ENCODE results near the gene B3GALT4. TPM values are rescaled to one million over a fixed set of nuclear protein-coding genes. Genes with fewer than 3 reads are reported as not detected.

The B3GALT4 gene
- total RNA-seq, 3 donors from 2014 or later: 8.2 to 15.0 (median 11.1) TPM

GRCh38 chr6:33320315-33321181, 43.6 kb downstream of the B3GALT4 start:
- H3K4me3 ChIP-seq: peak overlapping the region in 2 of 3 donors; percentile 75 to 85
- no peaks in the 10 kb centered on the region for H3K9me3 ChIP-seq
- peaks cover 0 to 51% of the 10 kb centered on the region in 2 donors for H3K4me1 ChIP-seq
- peak overlapping the region; percentile 92 to 96 for H3K27ac ChIP-seq
- H3K36me3 ChIP-seq: no peaks in the 10 kb centered on the region
- peak; percentile 66 to 78 for DNase-seq (ENCODE audit: low spot score in 2 of 2)
- no peak for TF ChIP-seq CTCF (IDR thresholded peaks at IDR 0.05)
- TF ChIP-seq POLR2A (IDR thresholded peaks at IDR 0.05): no peak
- peak in 1 of 3 donors; percentile 61 for TF ChIP-seq POLR2AphosphoS5 (IDR thresholded peaks at IDR 0.05)
- no peaks in the 10 kb centered on the region for H3K27me3 ChIP-seq
- intact Hi-C loops (cut with DNase I; ENCODE audit: low total_unique reads): no loop called here

- H3K27ac ChIP-seq: peak overlapping the region; percentile 92 to 96
- no peaks in the 10 kb centered on the region for H3K9me3 ChIP-seq
- no peaks in the 10 kb centered on the region for H3K27me3 ChIP-seq
- H3K4me3 ChIP-seq: peak overlapping the region in 2 of 3 donors; percentile 75 to 85
- peaks cover 0 to 51% of the 10 kb centered on the region in 2 donors for H3K4me1 ChIP-seq
- intact Hi-C loops (cut with DNase I; ENCODE audit: low total_unique reads): no loop called here
- no peak for DNase-seq (ENCODE audit: low spot score in 2 of 2)
- H3K36me3 ChIP-seq: no peaks in the 10 kb centered on the region
- no peak for TF ChIP-seq CTCF (IDR thresholded peaks at IDR 0.05)
- TF ChIP-seq POLR2A (IDR thresholded peaks at IDR 0.05): no peak
- TF ChIP-seq POLR2AphosphoS5 (IDR thresholded peaks at IDR 0.05): no peak
These were observed 44.3 kb downstream of the B3GALT4 start for GRCh38 chr6:33321227-33321626.

- H3K36me3 ChIP-seq: no peaks in the 10 kb centered on the region
- H3K9me3 ChIP-seq: no peaks in the 10 kb centered on the region
- DNase-seq (ENCODE audit: low spot score in 2 of 2): no peak
- TF ChIP-seq CTCF (IDR thresholded peaks at IDR 0.05) (no peak), POLR2A (IDR thresholded peaks at IDR 0.05) (no peak)
- peaks cover 0 to 37% of the 10 kb centered on the region in 2 donors for H3K4me1 ChIP-seq
- intact Hi-C loops (cut with DNase I; ENCODE audit: low total_unique reads): no loop called here
- H3K4me3 ChIP-seq: peak overlapping the region; percentile 75 to 85 (median 78)
- H3K27me3 ChIP-seq: no peaks in the 10 kb centered on the region
- H3K27ac ChIP-seq: peak overlapping the region; percentile 92 to 96
These were observed 46.7 kb downstream of the B3GALT4 start for GRCh38 chr6:33323623-33323948.

- Histone ChIP-seq H3K27ac (peak overlapping the region; percentile 92 to 96), H3K9me3 (no peaks in the 10 kb centered on the region)
These were observed 47.2 kb downstream of the B3GALT4 start for GRCh38 chr6:33324125-33324524.

More at GRCh38 chr6:33324125-33324524, 47.2 kb downstream of the B3GALT4 start:
- DNase-seq (ENCODE audit: low spot score in 2 of 2): no peak
- no peaks in the 10 kb centered on the region for H3K27me3 ChIP-seq
- TF ChIP-seq CTCF (IDR thresholded peaks at IDR 0.05) (no peak), POLR2AphosphoS5 (IDR thresholded peaks at IDR 0.05) (no peak), POLR2A (IDR thresholded peaks at IDR 0.05) (no peak)
- no peaks in the 10 kb centered on the region for H3K36me3 ChIP-seq
- peaks cover 0 to 33% of the 10 kb centered on the region in 2 donors for H3K4me1 ChIP-seq
- peak overlapping the region in 2 of 3 donors; percentile 75 to 85 for H3K4me3 ChIP-seq
- intact Hi-C loops (cut with DNase I; ENCODE audit: low total_unique reads): no loop called here

Other genes starting within 250 kb of the B3GALT4 start
- gene HLA-DPA1, start 203.5 kb upstream of the B3GALT4 start, total RNA-seq: 100 to 1,000 TPM in 1 of 3 donors, 10 to 100 TPM in 2; 51.8 to 116 (median 75.4) TPM
- 10 to 100 TPM; 56.5 to 80.3 (median 58.2) TPM for gene HLA-DPB1, start 201.1 kb upstream of the B3GALT4 start, total RNA-seq
- 1 to 10 TPM in 1 of 3 donors, under 1 TPM in 2; 0.32 to 1.0 (median 0.98) TPM for gene COL11A2, start 84.7 kb upstream of the B3GALT4 start, total RNA-seq
- 10 to 100 TPM; 27.4 to 39.1 (median 27.5) TPM for gene RXRB, start 76.5 kb upstream of the B3GALT4 start, total RNA-seq
- gene SLC39A7, start 76.3 kb upstream of the B3GALT4 start, total RNA-seq: 10 to 100 TPM; 55.0 to 79.3 (median 74.1) TPM
- 10 to 100 TPM; 17.0 to 33.8 (median 18.4) TPM for gene HSD17B8, start 72.5 kb upstream of the B3GALT4 start, total RNA-seq
- 10 to 100 TPM; 11.8 to 20.6 (median 19.5) TPM for gene RING1, start 68.6 kb upstream of the B3GALT4 start, total RNA-seq
- 10 to 100 TPM; 29.4 to 55.6 (median 44.2) TPM for gene VPS52, start 5.2 kb upstream of the B3GALT4 start, total RNA-seq
- gene RPS18, start 5.0 kb upstream of the B3GALT4 start, total RNA-seq: 1,000 to 10,000 TPM; 3,121 to 5,317 (median 4,287) TPM
- 10 to 100 TPM; 48.2 to 75.1 (median 58.8) TPM for gene WDR46, start 12.1 kb downstream of the B3GALT4 start, total RNA-seq
- gene PFDN6, start 12.5 kb downstream of the B3GALT4 start, total RNA-seq: 10 to 100 TPM; 23.3 to 28.6 (median 26.9) TPM
- gene RGL2, start 21.8 kb downstream of the B3GALT4 start, total RNA-seq: 100 to 1,000 TPM in 2 of 3 donors, 10 to 100 TPM in 1; 38.9 to 151 (median 103) TPM
- 10 to 100 TPM; 38.6 to 67.8 (median 43.6) TPM for gene TAPBP, start 37.0 kb downstream of the B3GALT4 start, total RNA-seq
- 10 to 100 TPM; 12.6 to 27.2 (median 18.7) TPM for gene ZBTB22, start 40.6 kb downstream of the B3GALT4 start, total RNA-seq
- gene DAXX, start 45.8 kb downstream of the B3GALT4 start, total RNA-seq: 10 to 100 TPM; 39.0 to 56.3 (median 39.8) TPM
- gene KIFC1, start 114.7 kb downstream of the B3GALT4 start, total RNA-seq: 1 to 10 TPM; 2.0 to 3.8 (median 3.2) TPM
- 10 to 100 TPM; 72.8 to 82.8 (median 77.3) TPM for gene PHF1, start 133.9 kb downstream of the B3GALT4 start, total RNA-seq
- 100 to 1,000 TPM in 2 of 3 donors, 10 to 100 TPM in 1; 81.3 to 123 (median 111) TPM for gene CUTA, start 141.0 kb downstream of the B3GALT4 start, total RNA-seq
- gene SYNGAP1, start 142.9 kb downstream of the B3GALT4 start, total RNA-seq: 10 to 100 TPM in 2 of 3 donors, 1 to 10 TPM in 1; 6.1 to 12.5 (median 10.7) TPM
- gene ZBTB9, start 177.5 kb downstream of the B3GALT4 start, total RNA-seq: 1 to 10 TPM; 1.9 to 5.1 (median 3.6) TPM

All from breast epithelium (tissue), 4 donors.